Stimulated activated CD4-positive, alpha-beta T cell treated with anti-CD3 and anti-CD28 coated beads, Interleukin-4, amount 100 ng/mL, for 48 hours (primary cell): ENCODE data around the gene ATIC.

Experiments used
- DNase-seq, 2 donors: peaks; one replicate each; pipeline ENCODE4 v3.0.0-alpha.2; 2020; ENCODE audit warnings: low read depth in 2 of 2

ATIC gene

DNA sequence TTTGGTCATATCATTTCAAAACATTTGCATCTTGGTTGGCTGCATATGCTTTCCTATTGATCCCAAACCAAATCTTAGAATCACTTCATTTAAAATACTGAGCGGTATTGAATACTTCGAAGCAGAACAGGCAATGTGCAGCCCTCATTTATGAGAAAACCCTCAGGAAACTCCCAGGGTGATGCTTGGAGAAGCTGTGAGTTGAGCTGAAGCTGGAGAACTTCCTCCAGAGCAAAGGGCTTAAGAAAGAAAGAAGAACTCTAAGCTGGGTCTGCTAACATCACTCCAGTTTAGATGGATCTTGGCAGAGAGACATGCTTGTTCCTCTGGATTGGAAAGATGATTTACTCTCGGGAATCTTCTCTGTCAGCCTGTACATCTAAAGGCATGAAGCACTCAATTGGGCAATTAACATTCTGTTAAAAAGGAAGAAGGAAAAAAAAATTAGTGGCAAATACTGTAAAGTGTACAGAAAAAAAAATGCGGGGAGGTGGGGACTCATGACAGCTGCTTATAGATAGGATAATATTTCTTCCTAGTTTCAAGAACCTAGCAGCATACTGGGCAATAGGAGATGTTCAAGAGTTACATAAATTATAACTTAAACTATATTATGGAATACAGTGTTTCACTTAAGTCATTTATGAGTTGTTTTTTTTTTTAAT is 49.5 kb downstream of the ATIC start:
- no peak for DNase-seq

DNA sequence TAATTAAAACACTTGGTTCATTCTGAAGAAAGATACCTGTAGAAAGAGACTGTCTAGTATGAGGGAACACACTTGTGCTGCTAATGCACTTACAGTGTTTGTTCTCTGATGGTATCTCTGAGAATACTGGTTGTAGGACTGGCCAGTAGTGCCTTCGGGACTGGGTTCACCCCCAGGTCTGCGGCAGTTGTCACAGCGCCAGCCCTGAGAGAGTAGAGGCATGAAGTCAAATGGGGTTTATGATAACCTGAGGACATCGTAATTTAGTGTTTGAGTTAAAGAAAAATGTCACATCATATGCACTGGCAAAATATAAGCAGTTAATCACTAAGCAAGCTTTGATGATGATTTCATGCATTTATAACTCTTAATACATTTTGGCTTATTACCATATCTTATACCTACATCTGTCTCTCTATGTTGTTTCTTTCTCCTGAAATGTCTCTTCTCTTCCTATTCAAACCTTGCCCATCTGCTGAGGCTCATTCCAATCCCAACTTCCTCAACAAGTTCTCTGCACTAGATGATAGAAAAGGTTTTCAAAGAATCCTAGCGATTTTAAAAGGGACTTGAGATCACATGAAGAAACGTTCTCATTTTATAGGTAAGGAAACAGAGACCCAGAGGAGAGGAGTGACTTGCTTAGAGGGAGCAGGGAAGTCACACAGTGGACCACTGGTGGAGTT is 50.2 kb downstream of the ATIC start:
- DNase-seq = no peak

DNA sequence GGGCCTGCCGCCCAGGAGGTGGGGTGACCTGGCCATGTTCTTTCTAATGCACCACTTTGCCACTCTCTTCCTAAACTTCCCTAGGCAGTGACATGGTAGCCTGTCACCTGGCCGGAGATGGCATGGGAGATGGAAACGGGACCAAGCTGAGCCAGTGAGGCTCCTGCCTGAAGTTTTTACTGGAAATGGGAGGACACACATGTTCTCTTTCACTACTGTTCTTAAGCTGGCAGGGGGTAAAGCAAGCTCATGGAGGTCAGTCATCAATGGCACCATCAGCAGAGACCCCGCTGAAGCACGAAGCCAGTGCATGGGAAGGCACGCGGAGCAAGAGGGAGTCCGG is 50.7 kb downstream of the ATIC start:
- DNase-seq = no peak

DNA sequence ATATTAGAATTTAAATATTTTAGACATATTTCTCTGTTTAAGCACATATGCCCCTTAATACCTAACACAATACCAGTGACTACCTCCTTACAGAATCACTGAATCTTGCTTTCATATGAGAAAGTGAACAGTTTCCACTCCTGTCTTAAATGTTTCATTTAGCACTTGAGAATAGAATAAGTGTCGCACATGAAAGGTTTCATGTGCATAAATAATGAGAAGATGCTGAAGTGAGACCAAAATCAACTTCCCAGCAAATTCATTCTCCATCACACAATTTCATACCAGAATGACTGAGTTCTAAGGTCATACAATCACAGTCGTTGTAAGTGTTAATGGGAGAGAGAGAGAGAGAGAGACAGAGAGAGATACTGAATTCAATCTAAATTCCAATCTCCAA is 51.2 kb downstream of the ATIC start:
- no peak for DNase-seq

DNA sequence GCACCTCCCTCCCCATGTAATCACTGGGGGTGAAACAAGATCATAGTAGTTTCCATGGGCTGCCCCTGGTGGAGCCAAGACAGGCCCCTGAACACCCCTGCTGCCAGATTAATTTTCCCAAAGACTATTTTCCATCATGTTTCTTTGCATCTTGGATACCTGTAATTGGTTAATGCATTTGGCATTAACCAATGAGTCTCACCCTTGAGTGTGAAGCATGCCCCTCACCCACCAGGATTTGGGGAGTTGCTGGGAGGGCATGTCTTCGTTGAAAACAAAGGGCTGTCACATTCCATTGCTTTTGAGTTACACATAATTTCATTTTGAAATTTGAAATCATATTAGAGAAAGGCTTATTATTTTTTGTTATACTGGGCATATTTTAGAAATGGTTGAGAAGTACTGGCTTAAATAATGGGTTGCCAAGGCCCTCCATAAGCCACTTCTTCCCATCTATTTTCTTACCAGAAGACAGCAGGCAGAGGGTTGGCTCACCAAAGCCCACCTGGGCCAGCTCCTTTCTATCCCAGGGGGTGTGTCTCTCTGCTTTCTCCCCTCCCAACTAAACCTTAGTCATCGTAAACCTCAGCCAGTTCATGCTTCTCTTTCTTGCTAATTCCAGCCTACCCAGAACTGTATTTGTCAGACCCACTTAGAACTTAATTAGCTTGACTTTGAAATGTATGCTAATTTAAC is 51.8 kb downstream of the ATIC start:
- DNase-seq = no peak

DNA sequence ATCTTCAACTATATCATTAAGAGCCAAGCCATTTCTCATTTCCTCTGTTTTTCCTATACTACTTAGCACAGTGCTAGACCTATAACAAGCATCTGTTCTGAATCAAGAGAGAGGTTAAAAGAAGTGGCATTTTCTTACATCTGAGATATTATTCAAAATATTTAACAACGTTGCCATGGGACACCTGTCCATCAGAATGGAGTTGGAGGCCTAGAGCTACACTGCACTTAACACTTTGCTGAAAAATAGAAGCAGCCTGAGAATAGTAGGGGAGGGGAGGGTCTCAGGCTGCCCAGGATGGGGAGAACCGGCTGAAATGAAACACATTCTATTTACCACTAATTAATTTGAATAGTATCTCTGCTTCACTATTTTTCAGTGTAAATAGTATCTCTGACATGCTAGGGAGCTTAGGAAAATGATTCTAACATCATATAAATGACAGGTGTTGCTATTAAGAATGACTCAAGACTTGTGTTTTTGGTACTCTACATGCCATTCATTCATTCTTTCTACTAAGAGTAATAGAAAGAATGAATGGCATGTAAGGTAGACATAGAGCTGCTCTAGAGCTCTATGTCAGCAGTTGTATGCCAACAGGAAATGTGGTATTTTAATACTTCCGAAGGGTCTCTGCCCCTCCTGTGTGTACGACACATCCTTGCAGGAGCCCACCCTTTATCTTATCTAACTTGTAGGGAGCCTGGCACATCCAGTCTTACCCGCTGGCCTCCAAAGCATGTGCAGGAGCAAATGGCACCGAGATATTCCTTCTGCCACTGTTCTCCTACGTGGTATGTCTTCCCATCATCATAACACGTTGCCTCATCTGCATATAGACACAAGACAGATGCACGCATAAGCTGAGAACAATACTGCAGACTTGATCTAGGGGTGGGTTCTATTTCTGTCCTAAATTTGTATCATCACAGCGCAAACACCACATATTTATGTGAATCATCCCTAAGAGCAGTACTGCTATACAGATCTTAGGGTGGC is 52.6 kb downstream of the ATIC start:
- DNase-seq = no peak

DNA sequence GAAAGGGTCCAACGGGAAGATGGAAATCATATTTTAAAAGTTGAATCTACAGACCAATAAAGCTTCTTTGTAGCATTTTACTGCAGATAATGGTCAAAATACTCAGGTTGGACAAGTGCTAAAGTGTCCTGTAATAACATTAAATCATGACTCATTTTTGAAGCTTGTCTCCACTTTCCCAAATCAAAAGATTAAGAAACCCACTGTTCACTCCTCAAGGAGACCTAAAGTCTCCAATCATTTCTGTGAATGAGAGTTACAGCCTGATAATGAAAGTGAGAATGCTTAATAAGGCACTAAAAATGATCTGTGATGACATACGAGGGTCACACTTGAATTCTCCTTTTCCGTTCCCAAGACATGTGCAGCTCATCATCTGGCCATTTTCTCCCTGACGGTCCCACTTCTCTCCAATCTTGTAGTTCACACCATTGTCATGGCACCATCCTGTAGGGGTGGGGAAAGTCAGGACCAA is 53.4 kb downstream of the ATIC start:
- no peak for DNase-seq

DNA sequence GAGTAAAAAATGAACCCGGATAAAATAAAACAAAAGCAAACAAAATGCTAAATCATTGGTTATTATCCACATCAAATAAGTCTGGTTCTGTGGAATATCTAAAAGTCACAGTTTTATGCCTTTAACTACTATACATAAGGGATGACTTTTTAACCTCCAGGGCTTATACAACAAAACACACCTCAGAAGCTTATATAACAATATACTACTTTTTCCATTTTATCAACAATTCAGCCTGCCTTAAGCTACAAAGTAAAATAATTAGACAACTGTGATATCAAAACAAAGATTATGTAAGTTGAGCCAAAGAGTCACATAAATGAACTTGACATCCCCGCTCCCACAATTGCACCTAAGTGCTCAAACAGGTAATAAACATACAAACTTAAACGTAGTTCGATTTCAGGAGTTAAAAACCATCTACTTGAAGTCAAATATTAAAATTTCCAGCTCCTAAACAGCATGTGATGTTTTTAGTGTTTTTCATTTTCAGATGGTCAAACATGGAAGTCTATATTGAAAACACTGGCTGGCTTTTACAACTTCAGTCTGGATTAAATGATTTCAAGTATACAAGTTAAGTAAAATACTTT is 54.7 kb downstream of the ATIC start:
- no peak for DNase-seq

DNA sequence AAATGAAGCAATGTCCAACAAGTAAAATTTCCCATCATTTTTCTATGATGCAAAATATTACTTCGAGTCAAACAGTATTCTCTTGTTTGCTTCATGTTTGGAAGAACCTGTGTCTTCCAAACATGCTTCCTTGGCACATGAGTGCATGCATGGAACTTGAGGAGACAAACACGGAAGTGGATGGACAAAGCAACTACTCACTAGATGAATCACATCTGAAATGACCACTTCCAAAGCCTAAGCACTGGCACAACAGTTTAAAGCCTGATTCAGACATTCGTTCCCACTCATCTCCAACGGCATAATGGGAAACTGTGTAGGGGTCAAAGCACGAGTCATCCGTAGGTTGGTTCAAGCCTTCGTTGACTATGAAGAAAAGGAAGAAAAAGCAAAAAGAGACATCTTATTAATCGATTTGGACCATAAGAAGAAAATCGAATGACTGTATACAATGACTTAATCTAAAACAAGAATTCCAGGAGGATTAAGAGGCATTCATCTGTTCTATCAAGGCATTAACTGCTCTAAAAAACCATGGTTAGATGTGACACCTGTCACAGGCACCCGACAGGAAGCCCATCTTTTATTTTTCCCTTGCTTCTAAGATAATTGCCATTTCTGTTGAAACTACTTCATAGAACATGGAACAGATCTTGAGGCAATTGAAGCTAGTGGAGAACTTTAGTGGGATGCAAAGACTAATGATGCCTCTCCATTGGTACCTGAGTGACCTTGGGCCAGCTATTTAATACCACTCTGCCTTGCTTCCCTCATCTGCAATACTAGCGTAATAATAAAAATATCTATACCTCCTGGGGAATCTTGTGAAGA is 56.0 kb downstream of the ATIC start:
- no peak for DNase-seq

DNA sequence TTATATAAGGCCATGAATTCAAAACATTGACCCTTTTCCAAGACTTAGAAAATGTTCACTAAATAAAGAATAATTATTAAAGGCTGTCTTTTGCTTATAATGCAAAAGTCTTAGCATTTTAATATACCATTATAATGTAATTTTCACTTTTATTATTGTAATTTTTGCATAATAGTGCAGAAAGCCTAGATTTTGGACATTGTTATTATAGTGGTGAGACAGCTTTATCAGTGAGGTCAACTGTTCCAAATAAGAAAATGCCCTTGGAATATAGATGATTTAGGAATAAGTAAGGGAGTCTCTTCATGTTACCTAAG is 56.6 kb downstream of the ATIC start:
- DNase-seq = no peak

DNA sequence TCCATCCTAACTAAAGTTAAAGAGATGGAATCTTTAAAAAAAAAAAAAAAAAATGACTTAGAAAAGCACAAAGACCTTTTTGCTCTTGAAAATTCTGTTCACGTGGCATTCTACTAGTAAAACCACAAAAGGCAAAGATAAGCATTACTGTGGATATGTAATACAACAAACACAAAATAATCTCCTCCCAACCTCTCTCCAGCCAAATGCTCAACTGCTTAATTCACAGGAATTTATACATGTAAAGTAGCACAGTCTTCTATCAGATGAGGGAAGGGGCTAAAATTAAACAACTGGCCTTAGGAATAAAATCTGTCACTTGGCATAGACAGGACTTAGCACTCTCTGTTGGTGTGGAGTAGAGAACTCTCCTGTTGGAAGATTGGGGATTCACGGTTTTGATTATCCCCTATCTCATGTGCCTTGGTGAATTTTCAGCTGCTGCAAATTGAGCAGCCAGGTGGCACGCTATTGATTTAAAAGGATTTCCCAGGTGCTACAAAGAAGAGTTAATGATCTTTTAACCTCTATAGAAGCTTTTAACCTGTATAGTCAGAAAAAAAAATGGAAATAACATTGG is 57.4 kb downstream of the ATIC start:
- DNase-seq = no peak

DNA sequence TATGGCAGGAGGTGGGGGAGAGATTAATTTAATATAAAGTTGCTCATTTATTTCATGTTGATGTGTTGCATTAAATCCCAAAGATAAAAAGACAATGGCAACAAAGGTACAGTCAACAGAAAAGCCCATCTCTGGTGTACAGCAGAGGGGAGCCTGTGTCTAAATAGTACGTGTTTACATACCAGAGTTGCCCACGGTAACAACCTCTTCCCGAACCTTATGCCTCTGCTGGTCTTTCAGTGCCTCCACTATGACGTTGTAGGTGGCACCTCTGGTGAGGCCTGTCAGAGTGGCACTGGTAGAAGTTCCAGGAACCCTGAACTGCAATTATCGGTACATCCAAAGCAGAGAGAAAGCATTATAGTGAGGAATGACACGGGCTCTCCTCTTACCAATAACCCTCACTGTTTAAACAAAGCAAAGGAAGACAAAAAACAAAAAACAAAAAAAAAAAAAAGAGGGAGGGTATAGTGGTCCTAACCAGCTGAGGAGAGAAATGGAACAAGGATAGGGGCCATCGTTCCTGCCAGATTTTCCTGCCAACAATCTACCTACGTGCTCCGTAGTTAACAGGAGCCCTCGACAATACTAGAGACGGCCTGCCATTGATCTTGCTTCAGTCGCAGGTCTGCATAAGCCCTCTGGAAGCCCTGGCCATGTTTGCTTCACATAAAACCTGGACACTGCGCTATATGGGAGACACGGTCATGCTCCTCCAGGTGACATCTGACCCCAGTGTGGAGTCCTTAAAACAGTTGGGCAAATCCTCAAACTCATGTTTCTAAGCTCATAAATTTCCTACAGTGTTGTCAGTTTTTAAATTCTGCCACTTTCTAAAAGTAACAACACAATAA is 58.5 kb downstream of the ATIC start:
- no peak for DNase-seq

DNA sequence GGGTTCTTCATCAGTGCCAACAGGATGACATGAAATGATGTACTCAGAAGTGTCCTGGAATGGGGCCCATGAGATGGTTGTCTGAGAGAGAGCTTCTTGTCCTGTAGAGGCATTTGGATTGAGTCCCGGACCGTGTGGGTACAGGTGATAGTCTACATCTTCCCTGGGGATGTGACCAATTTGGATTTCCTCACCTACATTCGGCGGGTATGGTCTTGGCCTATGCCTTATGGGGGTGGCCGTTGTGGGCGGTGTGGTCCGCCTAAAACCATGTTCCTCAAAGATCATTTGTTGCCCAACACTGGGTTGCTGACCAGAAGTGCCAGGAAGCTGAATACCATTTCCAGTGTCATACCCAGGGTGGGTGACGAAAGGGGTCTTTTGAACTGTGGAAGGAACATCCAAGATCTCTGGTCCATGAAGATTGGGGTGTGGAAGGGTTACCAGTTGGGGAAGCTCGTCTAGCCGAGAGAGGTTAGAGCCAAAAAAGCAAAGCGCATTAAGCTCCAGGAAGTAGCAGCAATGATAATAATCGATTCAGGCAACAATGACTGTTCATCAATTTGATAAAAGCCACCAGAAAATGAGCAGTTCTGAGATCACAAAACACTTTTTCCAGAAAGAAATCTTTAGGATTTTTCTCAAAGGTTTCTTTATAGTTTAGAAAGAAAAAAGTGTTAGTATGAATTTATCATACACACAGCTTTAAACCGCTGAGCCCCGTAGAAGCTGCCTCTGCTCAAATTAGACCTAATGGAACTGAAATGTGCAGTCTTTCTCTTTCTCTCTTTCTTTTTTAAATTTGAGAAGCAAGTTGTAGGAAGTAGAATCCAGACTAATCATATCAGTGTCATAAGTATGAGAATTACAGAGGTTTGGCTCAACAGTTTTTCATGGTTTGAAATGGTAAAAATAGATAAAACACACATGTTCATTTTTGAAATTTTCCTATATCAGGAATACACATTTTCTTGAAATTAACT is 60.3 kb downstream of the ATIC start:
- DNase-seq = no peak

DNA sequence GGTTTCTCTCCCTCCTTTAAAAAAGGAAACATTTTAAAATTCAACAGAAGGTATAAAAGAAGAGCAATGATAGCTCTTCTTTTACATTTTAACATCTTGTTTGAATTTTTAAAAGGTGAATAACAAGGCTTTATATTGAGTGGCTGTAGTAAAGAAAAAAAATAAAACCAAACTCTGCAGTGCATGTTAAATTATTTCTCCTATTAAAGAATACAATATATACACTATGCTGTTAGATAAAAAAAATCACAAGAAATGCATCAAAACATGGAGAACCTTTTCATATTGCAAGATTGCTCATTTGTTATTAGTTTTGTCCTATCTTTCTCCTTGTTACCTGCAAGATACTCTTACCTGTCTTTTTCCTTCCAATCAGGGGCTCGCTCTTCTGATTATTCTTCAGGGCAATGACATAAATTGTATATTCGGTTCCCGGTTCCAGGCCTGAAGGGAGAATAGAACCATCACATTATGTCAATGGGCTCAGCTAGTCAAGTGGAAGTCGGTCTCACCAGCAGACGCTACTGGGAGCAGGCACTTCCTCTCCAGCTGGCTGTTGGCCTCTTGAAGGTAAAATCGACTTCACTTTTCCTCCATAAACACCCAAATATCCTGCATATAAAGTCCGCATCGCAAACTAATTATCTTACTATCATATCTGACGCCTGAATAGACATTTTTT is 61.2 kb downstream of the ATIC start:
- no peak for DNase-seq

DNA sequence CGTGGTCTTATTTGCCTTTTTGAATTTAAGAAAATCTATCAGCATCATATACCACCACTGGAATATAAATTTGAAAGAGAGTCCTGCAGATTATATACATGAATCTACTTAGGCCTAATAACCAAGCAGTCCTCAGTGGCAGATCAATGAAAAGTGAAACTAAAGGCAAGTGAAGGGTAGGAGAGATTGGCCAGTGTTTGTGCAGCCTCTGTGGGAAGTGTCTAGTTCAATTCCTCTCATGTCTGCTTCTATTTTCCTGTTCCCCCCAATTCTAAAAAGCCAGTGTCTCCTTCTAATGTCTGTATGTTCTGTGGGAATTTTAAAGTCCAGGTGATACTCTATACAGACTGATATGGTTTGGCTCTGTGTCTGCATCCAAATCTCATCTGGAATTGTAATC is 62.1 kb downstream of the ATIC start:
- no peak for DNase-seq

DNA sequence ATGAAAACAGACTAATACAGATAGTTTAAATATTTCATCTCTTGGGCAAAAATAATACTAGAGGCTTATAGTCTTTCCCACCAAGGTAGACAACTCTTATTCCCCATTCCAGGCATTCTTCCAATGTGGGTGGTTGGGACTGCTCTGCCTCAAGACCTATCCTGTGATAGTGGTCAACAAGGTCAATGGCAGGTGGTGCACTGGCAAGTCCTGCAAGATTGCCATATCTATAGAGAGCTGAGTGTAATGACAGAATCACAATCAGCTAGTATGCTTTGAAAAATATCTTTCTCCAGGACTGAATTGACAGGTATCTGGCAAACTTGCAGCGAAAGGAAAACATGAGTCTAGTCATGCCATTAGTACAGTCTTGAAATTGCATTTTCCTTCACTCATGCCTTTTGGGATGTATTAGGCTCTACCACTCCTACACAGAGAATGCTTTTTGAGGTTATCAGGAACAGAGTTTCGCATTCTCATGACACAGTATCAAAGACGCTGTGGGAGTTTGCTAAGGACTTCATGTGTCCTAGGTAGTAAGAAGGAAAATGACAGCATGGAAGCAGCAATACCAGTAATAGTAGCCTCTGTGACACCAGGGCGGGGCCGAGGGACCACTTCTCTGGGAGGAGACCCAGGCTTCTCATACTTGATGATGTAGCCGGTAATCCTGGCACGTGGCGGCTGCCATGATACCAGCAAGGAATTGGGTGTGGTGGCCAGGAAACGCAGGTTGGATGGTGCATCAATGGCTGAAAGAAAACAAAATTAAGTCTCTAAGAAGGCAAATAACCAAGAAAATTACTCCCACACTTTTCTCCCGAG is 63.0 kb downstream of the ATIC start:
- DNase-seq = no peak

DNA sequence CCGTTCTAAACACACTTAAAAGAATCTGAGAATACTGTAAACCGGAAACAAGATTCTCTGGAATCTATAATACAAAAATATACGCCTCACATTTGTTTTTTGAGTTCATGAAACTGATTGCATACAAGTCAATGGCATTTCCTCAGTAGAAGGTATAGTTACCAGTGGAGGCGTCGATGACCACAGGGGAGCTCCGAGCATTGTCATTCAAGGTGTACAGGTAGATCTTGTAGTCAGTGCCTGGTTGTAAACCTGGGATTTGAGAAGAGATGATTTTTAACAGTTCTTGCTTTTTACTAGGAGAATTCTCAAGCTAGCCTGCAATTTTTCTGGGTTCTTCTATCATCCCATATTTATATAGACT is 63.6 kb downstream of the ATIC start:
- DNase-seq = no peak
